Common myeloid progenitor, CD34-positive (primary cell): ENCODE results near the gene KCNMA1.

ENCODE experiments used
- CTCF ChIA-PET: fragments of 350-600 bp; sonication (Branson Sonifier 250); formaldehyde crosslinking; loops from one replicate; lab custom pipeline; 2021; ENCODE audit warnings: antibody characterized with exemption; lab: Charles Lee
- POLR2A ChIA-PET: fragments of 350-600 bp; sonication (Branson Sonifier 250); formaldehyde crosslinking; loops from one replicate; lab custom pipeline; 2021; ENCODE audit warnings: antibody characterized with exemption; lab: Charles Lee
- DNase-seq, 3 donors: peaks; one replicate each; pipeline versions ENCODE4 v3.0.0 to v3.0.0-alpha.2; 2013
- H3K27ac ChIP-seq, 2 experiments: 1 replicate in 1 of 2; 2 replicates in 1 of 2; pipeline ENCODE4 v1.7.0; 2013; ENCODE audit warnings: inconsistent platforms in 2 of 2, low read length in 2 of 2, mild to moderate bottlenecking in 2 of 2, low read depth in 1 of 2, moderate library complexity in 1 of 2; ENCODE audit not compliant: severe bottlenecking in 2 of 2, insufficient read depth in 1 of 2, poor library complexity in 1 of 2
- H3K27me3 ChIP-seq, 5 experiments: replicated peaks in 2 of 5; 1 replicate in 3 of 5; 2 replicates in 2 of 5; pipeline versions ENCODE4 v1.6.1 to v1.7.0; 2013; ENCODE audit warnings: low read length in 4 of 5, mild to moderate bottlenecking in 2 of 5, moderate library complexity in 2 of 5, inconsistent platforms in 1 of 5; ENCODE audit not compliant: insufficient read depth in 5 of 5, control insufficient read depth in 4 of 5
- H3K36me3 ChIP-seq, 4 experiments: 1 replicate in 2 of 4; 2 replicates in 2 of 4; pipeline versions ENCODE4 v1.6.1 to v1.7.0; 2013; ENCODE audit warnings: low read length in 3 of 4, control low read depth in 1 of 4, mild to moderate bottlenecking in 1 of 4; ENCODE audit not compliant: control insufficient read depth in 4 of 4, insufficient read depth in 4 of 4
- H3K4me1 ChIP-seq, 4 experiments: 1 replicate in 3 of 4; 2 replicates in 1 of 4; pipeline versions ENCODE4 v1.6.1 to v1.7.1; 2013; ENCODE audit warnings: low read length in 3 of 4, mild to moderate bottlenecking in 3 of 4, control low read depth in 1 of 4, inconsistent platforms in 1 of 4, moderate library complexity in 1 of 4; ENCODE audit not compliant: control insufficient read depth in 4 of 4, insufficient read depth in 4 of 4; ENCODE audit errors: control extremely low read depth in 1 of 4
- H3K4me3 ChIP-seq, 7 experiments: 1 replicate in 4 of 7; 2 replicates in 3 of 7; pipeline versions ENCODE4 v1.5.1 to v1.7.0; 2013; ENCODE audit warnings: mild to moderate bottlenecking in 7 of 7, low read length in 6 of 7, moderate library complexity in 6 of 7, inconsistent platforms in 2 of 7, low read depth in 2 of 7, control low read depth in 1 of 7; ENCODE audit not compliant: insufficient read depth in 4 of 7, control insufficient read depth in 1 of 7; ENCODE audit errors: extremely low read depth in 1 of 7
- H3K9me3 ChIP-seq, 5 experiments: 1 replicate in 4 of 5; 2 replicates in 1 of 5; pipeline versions ENCODE4 v1.6.1 to v1.7.1; 2013; ENCODE audit warnings: low read length in 4 of 5, mild to moderate bottlenecking in 2 of 5, inconsistent platforms in 1 of 5, low read depth in 1 of 5, moderate library complexity in 1 of 5; ENCODE audit not compliant: control insufficient read depth in 4 of 5, insufficient read depth in 2 of 5; ENCODE audit errors: control extremely low read depth in 1 of 5
- WGBS: methylation state at CpG from one replicate; pipeline ENCODE4 v1.1.5; 2013; ENCODE audit not compliant: insufficient coverage; 5-methylcytosine and 5-hydroxymethylcytosine counted together

Gene KCNMA1

GRCh38 chr10:77267703-77268675 is 369.6 kb downstream of the KCNMA1 start:
- Histone ChIP-seq H3K9me3 (no peaks in the 10 kb centered on the region), H3K4me3 (no peak overlapping the region), H3K27ac (no peak overlapping the region), H3K36me3 (no peaks in the 10 kb centered on the region), H3K4me1 (peaks cover 17 to 22% (median 20%) of the 10 kb centered on the region in 4 experiments), H3K27me3 (peaks cover 0 to 4% (median 0%) of the 10 kb centered on the region in 5 experiments)
- ChIA-PET CTCF (no interaction called here), POLR2A (no interaction called here)
- no peak for DNase-seq
- 92% methylated on average over 4 of the region's 8 CpGs for WGBS

GRCh38 chr10:77266242-77266641 is 371.4 kb downstream of the KCNMA1 start:
- ChIA-PET POLR2A (no interaction called here), CTCF (interaction anchor here (1.5 kb wide), 1 partner anchor 13 kb away, joined by 3 read pairs; no protein-coding TSS in a partner anchor)
- no peak overlapping the region for H3K4me3 ChIP-seq
- 100% methylated on average over 2 of the region's 2 CpGs for WGBS
- no peak for DNase-seq
- H3K36me3 ChIP-seq, result no peaks in the 10 kb centered on the region
- H3K27me3 ChIP-seq, result no peaks in the 10 kb centered on the region
- peaks cover 25 to 34% (median 27%) of the 10 kb centered on the region in 4 experiments for H3K4me1 ChIP-seq
- H3K9me3 ChIP-seq, result no peaks in the 10 kb centered on the region
- no peak overlapping the region for H3K27ac ChIP-seq

- H3K36me3 ChIP-seq, result no peaks in the 10 kb centered on the region
- H3K9me3 ChIP-seq, result no peaks in the 10 kb centered on the region
- CTCF ChIA-PET, result interaction anchor here (1.7 to 1.9 kb wide), 3 partner anchors 8 to 375 kb away, joined by 3 to 8 read pairs (median 5); no protein-coding TSS in a partner anchor
- H3K27ac ChIP-seq, result no peak overlapping the region
- WGBS, result 21% methylated on average over 3 of the region's 3 CpGs
- H3K27me3 ChIP-seq, result no peaks in the 10 kb centered on the region
- peak overlapping the region in 1 of 7 experiments; percentile 46 for H3K4me3 ChIP-seq
- peaks cover 27 to 39% (median 32%) of the 10 kb centered on the region in 4 experiments for H3K4me1 ChIP-seq
- POLR2A ChIA-PET, result no interaction called here
- no peak for DNase-seq
These were observed 373.1 kb downstream of the KCNMA1 start for GRCh38 chr10:77264527-77264926.

- peak overlapping the region in 2 of 7 experiments; percentile 20 to 46 for H3K4me3 ChIP-seq
- WGBS, result 0% methylated on average over 4 of the region's 4 CpGs
- peaks cover 0 to 2% (median 0%) of the 10 kb centered on the region in 5 experiments for H3K27me3 ChIP-seq
- no peaks in the 10 kb centered on the region for H3K36me3 ChIP-seq
- ChIA-PET CTCF (interaction anchor here (1.7 to 1.9 kb wide), 3 partner anchors 9 to 375 kb away, joined by 3 to 8 read pairs (median 5); no protein-coding TSS in a partner anchor), POLR2A (interaction anchor here (0.6 kb wide), 1 partner anchor 289 kb away, joined by 13 read pairs; no protein-coding TSS in a partner anchor)
- no peaks in the 10 kb centered on the region for H3K9me3 ChIP-seq
- no peak overlapping the region for H3K27ac ChIP-seq
- peaks cover 27 to 39% (median 32%) of the 10 kb centered on the region in 4 experiments for H3K4me1 ChIP-seq
- peak; percentile 78 to 96 (median 94) for DNase-seq
These were observed 373.5 kb downstream of the KCNMA1 start for GRCh38 chr10:77264107-77264506.

GRCh38 chr10:77263700-77264099 is 373.9 kb downstream of the KCNMA1 start:
- 86% methylated on average over 1 of the region's 4 CpGs for WGBS
- ChIA-PET POLR2A (interaction anchor here (0.6 kb wide), 1 partner anchor 290 kb away, joined by 13 read pairs; no protein-coding TSS in a partner anchor), CTCF (interaction anchor here (1.7 to 1.9 kb wide), 3 partner anchors 9 to 375 kb away, joined by 3 to 8 read pairs (median 5); no protein-coding TSS in a partner anchor)
- H3K27me3 ChIP-seq, result peaks cover 0 to 2% (median 0%) of the 10 kb centered on the region in 5 experiments
- H3K36me3 ChIP-seq, result no peaks in the 10 kb centered on the region
- no peak overlapping the region for H3K27ac ChIP-seq
- peaks cover 27 to 39% (median 32%) of the 10 kb centered on the region in 4 experiments for H3K4me1 ChIP-seq
- peak overlapping the region in 2 of 7 experiments; percentile 20 to 46 for H3K4me3 ChIP-seq
- peak in 1 of 3 donors; percentile 13 for DNase-seq
- H3K9me3 ChIP-seq, result no peaks in the 10 kb centered on the region

GRCh38 chr10:77261146-77261545 is 376.5 kb downstream of the KCNMA1 start:
- Histone ChIP-seq H3K36me3 (no peaks in the 10 kb centered on the region), H3K9me3 (peaks cover 0 to 2% (median 0%) of the 10 kb centered on the region in 5 experiments), H3K27me3 (peaks cover 0 to 2% (median 0%) of the 10 kb centered on the region in 5 experiments), H3K4me3 (peak overlapping the region in 1 of 7 experiments; percentile 20), H3K27ac (no peak overlapping the region), H3K4me1 (peaks cover 27 to 39% (median 32%) of the 10 kb centered on the region in 4 experiments)
- DNase-seq, result no peak
- no CpG with 5 or more reads among the region's 3 CpGs for WGBS
- ChIA-PET POLR2A (no interaction called here), CTCF (interaction anchor here (1.2 kb wide), 1 partner anchor 87 kb away, joined by 4 read pairs; no protein-coding TSS in a partner anchor)
